HepG2 (cell line): Measurements from ENCODE around the gene B3GALNT1. TPM values are rescaled to one million over a fixed set of nuclear protein-coding genes. Genes with fewer than 3 reads are reported as not detected.

Experiments
- ATAC-seq: fragments of 200-7000 bp; cut with Tn5 transposase; 3 replicates; pipeline ENCODE4 v1.9.1; 2020; ENCODE audit warnings: mild to moderate bottlenecking, moderate library complexity
- BruUV-seq: library from RNA; stranded (reverse); fragments of 400-500 nt; replicated peaks from 2 replicates; lab custom pipeline; 2021; lab: Mats Ljungman, UMichigan
- CTCF ChIA-PET: fragments of 300-600 bp; formaldehyde crosslinking; extraction: SDS; loops from one replicate; lab custom pipeline; 2021; ENCODE audit warnings: low total read pairs, inconsistent platforms, low intra/inter-chr PET ratio; lab: Yijun Ruan, JAX
- POLR2A ChIA-PET: fragments of 350-600 bp; sonication (Branson Sonifier 250); formaldehyde crosslinking; loops from one replicate; lab custom pipeline; 2020; ENCODE audit warnings: antibody characterized with exemption, inconsistent platforms; lab: Yijun Ruan, JAX
- DNase-seq: peaks from one replicate; pipeline ENCODE4 v3.0.0-alpha.2; 2015; ENCODE audit warnings: low spot score
- FAIRE-seq: peaks from 3 replicates; lab custom pipeline; 2011; peaks lifted over from hg19 to GRCh38; lab: Jason Lieb, UNC
- H2AFZ ChIP-seq: one replicate; pipeline ENCODE4 v1.6.1; 2011; ENCODE audit warnings: low read length, inconsistent platforms
- H3K27ac ChIP-seq: fragments of 300-600 bp; 3 replicates; pipeline ENCODE4 v1.8.0; 2011; ENCODE audit warnings: mixed run types, mild to moderate bottlenecking, mixed read lengths, low read length, inconsistent platforms; ENCODE audit not compliant: insufficient read depth; ENCODE audit errors: extremely low read length
- H3K27me3 ChIP-seq, 2 experiments: fragments of 200-600 bp in 1 of 2; 2 replicates in 1 of 2; 3 replicates in 1 of 2; pipeline versions ENCODE4 v1.6.0 to v1.8.0; 2011; ENCODE audit warnings: low read length in 2 of 2, mild to moderate bottlenecking in 2 of 2, moderate library complexity in 2 of 2, inconsistent platforms in 1 of 2; ENCODE audit not compliant: insufficient read depth in 2 of 2, control insufficient read depth in 1 of 2
- H3K36me3 ChIP-seq, 2 experiments: fragments of 200-600 bp in 1 of 2; replicated peaks in 1 of 2; 2 replicates in 1 of 2; 3 replicates in 1 of 2; pipeline versions ENCODE4 v1.5.1 to v1.8.0; 2011; ENCODE audit warnings: low read length in 2 of 2, inconsistent platforms in 1 of 2; ENCODE audit not compliant: insufficient read depth in 2 of 2, control insufficient read depth in 1 of 2
- H3K4me1 ChIP-seq: 2 replicates; pipeline ENCODE4 v1.5.1; 2012; ENCODE audit warnings: low read length, inconsistent platforms; ENCODE audit not compliant: insufficient read depth
- H3K4me2 ChIP-seq: 2 replicates; pipeline ENCODE4 v1.6.0; 2011; ENCODE audit warnings: low read depth, low read length, inconsistent platforms
- H3K4me3 ChIP-seq, 3 experiments: fragments of 200-600 bp in 1 of 3; sonication (generic), shearing (Covaris generic) in 1 of 3; replicated peaks in 1 of 3; 2 replicates each; pipeline ENCODE4 v1.5.1; 2011 to 2016; ENCODE audit warnings: low read length in 3 of 3, inconsistent platforms in 2 of 3, low read depth in 2 of 3, mild to moderate bottlenecking in 2 of 3, control low read depth in 1 of 3, mixed read lengths in 1 of 3; ENCODE audit not compliant: insufficient read depth in 1 of 3
- H3K79me2 ChIP-seq: one replicate; pipeline ENCODE4 v1.6.1; 2011; ENCODE audit warnings: low read length, inconsistent platforms; ENCODE audit not compliant: insufficient read depth
- H3K9ac ChIP-seq: 2 replicates; pipeline ENCODE4 v1.6.0; 2011; ENCODE audit warnings: mild to moderate bottlenecking, low read depth, low read length, inconsistent platforms; ENCODE audit not compliant: insufficient read depth
- H3K9me3 ChIP-seq: 2 replicates; pipeline ENCODE4 v1.5.1; 2012; ENCODE audit warnings: mild to moderate bottlenecking, low read length
- H4K20me1 ChIP-seq: 2 replicates; pipeline ENCODE4 v1.6.0; 2011; ENCODE audit warnings: inconsistent platforms, mild to moderate bottlenecking, low read length, moderate library complexity; ENCODE audit not compliant: insufficient read depth
- KDM1A ChIP-seq: IDR thresholded peaks from 2 replicates; pipeline ENCODE4 v1.6.1; 2016; ENCODE audit warnings: missing compliant biosample characterization
- MED1 ChIP-seq: sonication (generic); formaldehyde crosslinking; IDR thresholded peaks from 2 replicates; pipeline ENCODE4 v1.4.0; 2020; ENCODE audit warnings: missing genetic modification reagents
- POGZ ChIP-seq: sonication (generic); formaldehyde crosslinking; IDR thresholded peaks from 2 replicates; pipeline ENCODE4 v1.4.0; 2020; ENCODE audit warnings: mild to moderate bottlenecking, missing genetic modification reagents
- ZHX1 ChIP-seq: sonication (generic); formaldehyde crosslinking; IDR thresholded peaks from 2 replicates; pipeline ENCODE4 v1.8.1; 2022; ENCODE audit warnings: low read depth, mild to moderate bottlenecking, missing genetic modification reagents
- ZNF629 ChIP-seq: sonication (generic); formaldehyde crosslinking; conservative IDR thresholded peaks from 2 replicates; pipeline ENCODE4 v1.5.0; 2020; ENCODE audit warnings: missing genetic modification reagents
- ZSCAN20 ChIP-seq: sonication (generic); formaldehyde crosslinking; IDR thresholded peaks from 2 replicates; pipeline ENCODE4 v1.4.0; 2020; ENCODE audit warnings: missing genetic modification reagents, mild to moderate bottlenecking, borderline replicate concordance
- WGBS: methylation state at CpG from one replicate; pipeline ENCODE4 v1.1.6; 2017; ENCODE audit warnings: low lambda C conversion rate; 5-methylcytosine and 5-hydroxymethylcytosine counted together
- in situ Hi-C: cut with HindIII; loops from 2 replicates; pipeline ENCODE4 v1.10.0; 2017; ENCODE audit warnings: low pct_unique_long_range_greater_than_20kb; ENCODE audit not compliant: extremely low pct_ligation_motif_present
- intact Hi-C: fragments of 100-400 bp; cut with micrococcal nuclease; formaldehyde crosslinking; loops from one replicate; pipeline ENCODE4 v1.10.0; 2022; ENCODE audit not compliant: unreplicated experiment
- polyA plus RNA-seq, 8 experiments: library from polyadenylated mRNA; depleted of rRNA in 3 of 8; stranded (reverse) in 7 of 8; unstranded in 1 of 8; fragments of >200 nt; fragmentation: Illumina TruSeq in 4 of 8; extraction: Trizol in 4 of 8; gene quantifications; 2 replicates each; pipeline versions ENCODE4 v1.2.1 to v1.2.3, GENCODE V29; 2011 to 2016; ENCODE audit warnings: low read depth in 4 of 8, missing spikeins in 1 of 8, mixed read lengths in 1 of 8; ENCODE audit not compliant: insufficient read depth in 1 of 8
- total RNA-seq, 5 experiments: library from RNA; depleted of rRNA; stranded (reverse); fragments of >200 nt; fragmentation: Illumina TruSeq; extraction: Trizol; gene quantifications; 2 replicates each; pipeline ENCODE4 v1.2.3, GENCODE V29; 2016; ENCODE audit warnings: low read depth in 1 of 5

The B3GALNT1 gene
- total and polyA plus RNA-seq, 2 of the 13 experiments (the other 11 are each of a cell fraction or from before 2014, with no cell fraction given), result not detected

GRCh38 chr3:161049683-161050248 is 55.4 kb downstream of the B3GALNT1 start:
- Histone ChIP-seq H3K4me2 (no peak overlapping the region), H3K9ac (no peak overlapping the region), H2AFZ (no peak overlapping the region), H3K9me3 (no peaks in the 10 kb centered on the region), H3K79me2 (no peaks in the 10 kb centered on the region), H3K4me3 (no peak overlapping the region), H3K27me3 (peaks cover 0 to 2% of the 10 kb centered on the region in 2 experiments; a peak in 1 of 5 replicates), H3K36me3 (no peaks in the 10 kb centered on the region), H3K27ac (no peak overlapping the region), H4K20me1 (no peaks in the 10 kb centered on the region), H3K4me1 (no peaks in the 10 kb centered on the region)
- ChIA-PET POLR2A (no interaction called here), CTCF (no interaction called here)
- WGBS, result 25% methylated on average over 4 of the region's 4 CpGs
- BruUV-seq, result no TSS peak
- in situ Hi-C loops, result no loop called here
- no peak for TF ChIP-seq ZSCAN20 (CRISPR knock-in tag)
- TF ChIP-seq ZNF629, result no peak
- TF ChIP-seq KDM1A (CRISPR knock-in tag), result no peak
- TF ChIP-seq POGZ, result no peak
- TF ChIP-seq MED1, result no peak
- TF ChIP-seq ZHX1 (CRISPR knock-in tag), result no peak
- no peak for ATAC-seq
- DNase-seq, result no peak
- no peak for FAIRE-seq
- intact Hi-C loops, result loop anchor here (10.0 kb wide), 1 partner anchor 95 kb away; no protein-coding TSS in a partner anchor
